ENCODE results near the gene LRMDA. TPM values are rescaled to one million over a fixed set of nuclear protein-coding genes. Genes with fewer than 3 reads are reported as not detected.

Gene LRMDA
- total RNA-seq, 1 experiment from 2014 or later: 4.8 TPM

DNA sequence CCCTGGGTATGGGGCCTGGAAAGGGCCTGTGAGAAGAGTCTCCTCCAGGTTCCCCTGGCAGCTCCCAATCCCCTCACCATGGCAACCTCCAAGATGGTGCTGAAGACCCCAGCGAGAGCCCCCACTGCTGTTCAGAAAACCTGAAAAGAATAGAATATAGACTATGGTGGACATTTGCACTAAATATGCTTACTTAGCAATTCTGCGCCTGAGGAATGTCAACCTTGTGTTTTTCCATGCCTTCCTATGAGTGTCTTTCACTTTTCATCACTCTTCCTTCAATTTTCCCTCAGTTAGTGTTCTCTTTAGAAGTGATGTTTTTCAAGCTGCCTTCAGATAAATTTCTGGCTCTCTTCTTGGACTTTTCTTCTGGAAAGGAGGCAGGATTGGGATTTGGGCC is 589.2 kb downstream of the LRMDA start (continued):
- TF ChIP-seq, protein P1, sequence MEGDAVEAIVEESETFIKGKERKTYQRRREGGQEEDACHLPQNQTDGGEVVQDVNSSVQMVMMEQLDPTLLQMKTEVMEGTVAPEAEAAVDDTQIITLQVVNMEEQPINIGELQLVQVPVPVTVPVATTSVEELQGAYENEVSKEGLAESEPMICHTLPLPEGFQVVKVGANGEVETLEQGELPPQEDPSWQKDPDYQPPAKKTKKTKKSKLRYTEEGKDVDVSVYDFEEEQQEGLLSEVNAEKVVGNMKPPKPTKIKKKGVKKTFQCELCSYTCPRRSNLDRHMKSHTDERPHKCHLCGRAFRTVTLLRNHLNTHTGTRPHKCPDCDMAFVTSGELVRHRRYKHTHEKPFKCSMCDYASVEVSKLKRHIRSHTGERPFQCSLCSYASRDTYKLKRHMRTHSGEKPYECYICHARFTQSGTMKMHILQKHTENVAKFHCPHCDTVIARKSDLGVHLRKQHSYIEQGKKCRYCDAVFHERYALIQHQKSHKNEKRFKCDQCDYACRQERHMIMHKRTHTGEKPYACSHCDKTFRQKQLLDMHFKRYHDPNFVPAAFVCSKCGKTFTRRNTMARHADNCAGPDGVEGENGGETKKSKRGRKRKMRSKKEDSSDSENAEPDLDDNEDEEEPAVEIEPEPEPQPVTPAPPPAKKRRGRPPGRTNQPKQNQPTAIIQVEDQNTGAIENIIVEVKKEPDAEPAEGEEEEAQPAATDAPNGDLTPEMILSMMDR (IDR thresholded peaks at IDR 0.05 in 2 of 3, conservative IDR thresholded peaks at IDR 0.05 in 1 of 3; ENCODE audit: borderline replicate concordance in 1 of 3, insufficient read depth in 1 of 3, low read depth in 2 of 3, low read length in 2 of 3): no peak

DNA sequence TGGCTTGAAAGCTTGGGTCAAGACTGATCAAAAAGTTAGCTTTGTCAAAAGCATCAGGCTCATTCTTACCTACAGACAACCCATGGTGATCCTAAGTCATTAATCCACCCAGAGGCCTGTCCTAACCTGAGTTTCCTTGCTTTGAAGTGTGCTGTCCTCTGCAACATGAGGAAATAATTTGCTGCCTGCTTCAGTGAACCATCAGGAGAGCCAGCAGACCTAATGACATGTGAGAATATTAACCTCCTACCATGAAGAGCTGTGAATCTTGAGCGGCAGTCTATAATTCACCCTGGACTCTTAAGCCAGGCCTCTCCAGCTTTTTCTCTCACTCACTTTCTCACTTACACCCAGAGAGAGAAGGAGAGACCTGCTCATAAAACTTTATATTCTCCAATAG is 590.0 kb downstream of the LRMDA start:
- Histone ChIP-seq H3K9me2 (ENCODE audit: insufficient read depth) (no peaks in the 10 kb centered on the region), H3K36me3 (ENCODE audit: control insufficient read depth in 1 of 2, insufficient read depth in 2 of 2, low read length in 2 of 2) (no peaks in the 10 kb centered on the region), H3K9me3 (ENCODE audit: control insufficient read depth in 1 of 2, insufficient read depth in 1 of 2, low read depth in 1 of 2, low read length in 2 of 2) (no peaks in the 10 kb centered on the region), H3K79me2 (ENCODE audit: insufficient read depth, low read length) (no peaks in the 10 kb centered on the region), H3K4me2 (ENCODE audit: low read length) (no peak overlapping the region), H3K27ac (ENCODE audit: low read depth, low read length) (no peak overlapping the region), H3K4me3 (replicated peaks in 1 of 2; ENCODE audit: low read depth in 1 of 2, low read length in 2 of 2) (no peak overlapping the region), H2AFZ (ENCODE audit: low read depth, low read length, poor library complexity, severe bottlenecking) (no peak overlapping the region), H3K4me1 (ENCODE audit: control insufficient read depth in 1 of 2, insufficient read depth in 2 of 2, low read length in 2 of 2) (peaks cover 0 to 7% of the 10 kb centered on the region in 2 experiments; a peak in 2 of 4 replicates), H3K27me3 (ENCODE audit: insufficient read depth, low read length) (no peaks in the 10 kb centered on the region), H4K20me1 (ENCODE audit: insufficient read depth) (no peaks in the 10 kb centered on the region), H3K9ac (ENCODE audit: low read length) (no peak overlapping the region)
- ChIA-PET CTCF (interaction anchor here (1.2 kb wide), 1 partner anchor 15 kb away, joined by 3 read pairs; no protein-coding TSS in a partner anchor), POLR2A (no interaction called here), RAD21 (ENCODE audit: low non-redundant PET in 1 of 2, low total read pairs in 2 of 2, uncharacterized antibody in 2 of 2, unreplicated experiment in 2 of 2) (no interaction called here)
- TF ChIP-seq ELF1 (IDR thresholded peaks at IDR 0.05; ENCODE audit: borderline replicate concordance, low read depth) (no peak), POLR2A (IDR thresholded peaks at IDR 0.05; ENCODE audit: borderline replicate concordance, extremely low read depth, insufficient read depth, insufficient read length) (no peak), EGR1 (IDR thresholded peaks at IDR 0.05; ENCODE audit: low read depth) (no peak), JUND (IDR thresholded peaks at IDR 0.05) (no peak), EZH2phosphoT487 (IDR thresholded peaks at IDR 0.05; ENCODE audit: borderline replicate concordance) (no peak), FOSL1 (IDR thresholded peaks at IDR 0.05; ENCODE audit: low read depth) (no peak), SRF (IDR thresholded peaks at IDR 0.05; ENCODE audit: low read depth) (no peak), CBX3 (IDR thresholded peaks at IDR 0.05; ENCODE audit: low read depth) (no peak), POLR2AphosphoS5 (IDR thresholded peaks at IDR 0.05; ENCODE audit: low read depth, low read length) (no peak), ZNF274 (IDR thresholded peaks at IDR 0.05; ENCODE audit: low read depth, low read length) (no peak), RAD21 (IDR thresholded peaks at IDR 0.05; ENCODE audit: low read depth) (no peak)
- TF ChIP-seq, protein P2, sequence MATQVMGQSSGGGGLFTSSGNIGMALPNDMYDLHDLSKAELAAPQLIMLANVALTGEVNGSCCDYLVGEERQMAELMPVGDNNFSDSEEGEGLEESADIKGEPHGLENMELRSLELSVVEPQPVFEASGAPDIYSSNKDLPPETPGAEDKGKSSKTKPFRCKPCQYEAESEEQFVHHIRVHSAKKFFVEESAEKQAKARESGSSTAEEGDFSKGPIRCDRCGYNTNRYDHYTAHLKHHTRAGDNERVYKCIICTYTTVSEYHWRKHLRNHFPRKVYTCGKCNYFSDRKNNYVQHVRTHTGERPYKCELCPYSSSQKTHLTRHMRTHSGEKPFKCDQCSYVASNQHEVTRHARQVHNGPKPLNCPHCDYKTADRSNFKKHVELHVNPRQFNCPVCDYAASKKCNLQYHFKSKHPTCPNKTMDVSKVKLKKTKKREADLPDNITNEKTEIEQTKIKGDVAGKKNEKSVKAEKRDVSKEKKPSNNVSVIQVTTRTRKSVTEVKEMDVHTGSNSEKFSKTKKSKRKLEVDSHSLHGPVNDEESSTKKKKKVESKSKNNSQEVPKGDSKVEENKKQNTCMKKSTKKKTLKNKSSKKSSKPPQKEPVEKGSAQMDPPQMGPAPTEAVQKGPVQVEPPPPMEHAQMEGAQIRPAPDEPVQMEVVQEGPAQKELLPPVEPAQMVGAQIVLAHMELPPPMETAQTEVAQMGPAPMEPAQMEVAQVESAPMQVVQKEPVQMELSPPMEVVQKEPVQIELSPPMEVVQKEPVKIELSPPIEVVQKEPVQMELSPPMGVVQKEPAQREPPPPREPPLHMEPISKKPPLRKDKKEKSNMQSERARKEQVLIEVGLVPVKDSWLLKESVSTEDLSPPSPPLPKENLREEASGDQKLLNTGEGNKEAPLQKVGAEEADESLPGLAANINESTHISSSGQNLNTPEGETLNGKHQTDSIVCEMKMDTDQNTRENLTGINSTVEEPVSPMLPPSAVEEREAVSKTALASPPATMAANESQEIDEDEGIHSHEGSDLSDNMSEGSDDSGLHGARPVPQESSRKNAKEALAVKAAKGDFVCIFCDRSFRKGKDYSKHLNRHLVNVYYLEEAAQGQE (IDR thresholded peaks at IDR 0.05; ENCODE audit: low read depth): no peak
- TF ChIP-seq, protein P3, sequence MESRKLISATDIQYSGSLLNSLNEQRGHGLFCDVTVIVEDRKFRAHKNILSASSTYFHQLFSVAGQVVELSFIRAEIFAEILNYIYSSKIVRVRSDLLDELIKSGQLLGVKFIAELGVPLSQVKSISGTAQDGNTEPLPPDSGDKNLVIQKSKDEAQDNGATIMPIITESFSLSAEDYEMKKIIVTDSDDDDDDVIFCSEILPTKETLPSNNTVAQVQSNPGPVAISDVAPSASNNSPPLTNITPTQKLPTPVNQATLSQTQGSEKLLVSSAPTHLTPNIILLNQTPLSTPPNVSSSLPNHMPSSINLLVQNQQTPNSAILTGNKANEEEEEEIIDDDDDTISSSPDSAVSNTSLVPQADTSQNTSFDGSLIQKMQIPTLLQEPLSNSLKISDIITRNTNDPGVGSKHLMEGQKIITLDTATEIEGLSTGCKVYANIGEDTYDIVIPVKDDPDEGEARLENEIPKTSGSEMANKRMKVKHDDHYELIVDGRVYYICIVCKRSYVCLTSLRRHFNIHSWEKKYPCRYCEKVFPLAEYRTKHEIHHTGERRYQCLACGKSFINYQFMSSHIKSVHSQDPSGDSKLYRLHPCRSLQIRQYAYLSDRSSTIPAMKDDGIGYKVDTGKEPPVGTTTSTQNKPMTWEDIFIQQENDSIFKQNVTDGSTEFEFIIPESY (IDR thresholded peaks at IDR 0.05; ENCODE audit: extremely low read depth, insufficient replicate concordance, low read length): no peak
- ATAC-seq (no peak), DNase-seq (ENCODE audit: low read depth, low spot score) (no peak)
- intact Hi-C loops (cut with micrococcal nuclease): no loop called here
- BruUV-seq (replicated peaks): no TSS peak

Data from HCT116 (cell line).